ENCODE results near the gene LETM1.

The LETM1 gene

GRCh38 chr4:1806596-1807331 is 49.2 kb downstream of the LETM1 start:
- Histone ChIP-seq H3K4me1 (ENCODE audit: control insufficient read depth, insufficient read depth, low read length) (peaks cover 9% of the 10 kb centered on the region), H3K36me3 (ENCODE audit: control insufficient read depth, insufficient read depth, low read length) (no peaks in the 10 kb centered on the region), H3K9ac (ENCODE audit: low read length) (no peak overlapping the region), H3K9me3 (ENCODE audit: control insufficient read depth, low read length) (no peaks in the 10 kb centered on the region), H3K4me3 (ENCODE audit: low read length) (no peak overlapping the region), H3K27me3 (ENCODE audit: control insufficient read depth, insufficient read depth, low read length) (no peaks in the 10 kb centered on the region)

- Histone ChIP-seq H3K4me1 (ENCODE audit: control insufficient read depth, insufficient read depth, low read length) (peaks cover 9% of the 10 kb centered on the region), H3K9me3 (ENCODE audit: control insufficient read depth, low read length) (no peaks in the 10 kb centered on the region), H3K9ac (ENCODE audit: low read length) (no peak overlapping the region), H3K36me3 (ENCODE audit: control insufficient read depth, insufficient read depth, low read length) (no peaks in the 10 kb centered on the region), H3K4me3 (ENCODE audit: low read length) (no peak overlapping the region), H3K27me3 (ENCODE audit: control insufficient read depth, insufficient read depth, low read length) (no peaks in the 10 kb centered on the region)
Observed at GRCh38 chr4:1806223-1806564, 49.8 kb downstream of the LETM1 start.

- Histone ChIP-seq H3K4me1 (ENCODE audit: control insufficient read depth, insufficient read depth, low read length) (peaks cover 9% of the 10 kb centered on the region), H3K27me3 (ENCODE audit: control insufficient read depth, insufficient read depth, low read length) (no peaks in the 10 kb centered on the region), H3K36me3 (ENCODE audit: control insufficient read depth, insufficient read depth, low read length) (no peaks in the 10 kb centered on the region), H3K4me3 (ENCODE audit: low read length) (no peak overlapping the region), H3K9ac (ENCODE audit: low read length) (no peak overlapping the region), H3K9me3 (ENCODE audit: control insufficient read depth, low read length) (no peaks in the 10 kb centered on the region)
Observed at GRCh38 chr4:1805493-1806222, 50.3 kb downstream of the LETM1 start.

DNA sequence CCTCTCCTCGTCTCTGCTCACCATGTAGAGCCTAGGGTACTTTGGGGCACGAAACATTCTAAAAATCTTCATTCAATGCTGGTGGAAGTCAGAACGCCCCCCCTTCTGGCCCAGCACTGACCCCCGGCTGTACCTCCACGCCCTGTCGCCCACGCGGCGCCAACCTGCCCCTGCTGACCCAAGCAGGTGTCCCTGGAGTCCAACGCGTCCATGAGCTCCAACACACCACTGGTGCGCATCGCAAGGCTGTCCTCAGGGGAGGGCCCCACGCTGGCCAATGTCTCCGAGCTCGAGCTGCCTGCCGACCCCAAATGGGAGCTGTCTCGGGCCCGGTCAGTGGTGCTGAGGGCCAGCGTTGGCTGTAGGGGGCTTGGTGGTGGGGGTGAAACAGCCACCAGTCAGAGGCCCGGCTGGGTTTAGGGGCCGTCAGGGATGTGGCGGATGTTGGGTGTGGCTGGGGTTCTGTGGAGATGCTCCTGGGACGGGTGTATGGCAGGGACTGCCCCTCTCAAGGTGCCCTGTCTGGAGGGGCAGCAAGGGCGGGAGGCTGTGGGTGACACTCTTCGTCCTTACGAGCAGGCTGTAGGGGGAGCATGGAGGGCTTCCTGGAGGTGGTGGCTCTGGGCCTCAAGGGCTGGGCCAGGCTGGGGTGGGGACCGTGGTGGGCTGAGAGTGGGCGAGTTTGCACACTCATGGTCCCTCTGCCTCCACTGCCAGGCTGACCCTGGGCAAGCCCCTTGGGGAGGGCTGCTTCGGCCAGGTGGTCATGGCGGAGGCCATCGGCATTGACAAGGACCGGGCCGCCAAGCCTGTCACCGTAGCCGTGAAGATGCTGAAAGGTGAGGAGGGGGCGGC is 51.1 kb downstream of the LETM1 start:
- Histone ChIP-seq H3K27me3 (ENCODE audit: control insufficient read depth, insufficient read depth, low read length) (no peaks in the 10 kb centered on the region), H3K4me1 (ENCODE audit: control insufficient read depth, insufficient read depth, low read length) (peaks cover 3% of the 10 kb centered on the region)

DNA sequence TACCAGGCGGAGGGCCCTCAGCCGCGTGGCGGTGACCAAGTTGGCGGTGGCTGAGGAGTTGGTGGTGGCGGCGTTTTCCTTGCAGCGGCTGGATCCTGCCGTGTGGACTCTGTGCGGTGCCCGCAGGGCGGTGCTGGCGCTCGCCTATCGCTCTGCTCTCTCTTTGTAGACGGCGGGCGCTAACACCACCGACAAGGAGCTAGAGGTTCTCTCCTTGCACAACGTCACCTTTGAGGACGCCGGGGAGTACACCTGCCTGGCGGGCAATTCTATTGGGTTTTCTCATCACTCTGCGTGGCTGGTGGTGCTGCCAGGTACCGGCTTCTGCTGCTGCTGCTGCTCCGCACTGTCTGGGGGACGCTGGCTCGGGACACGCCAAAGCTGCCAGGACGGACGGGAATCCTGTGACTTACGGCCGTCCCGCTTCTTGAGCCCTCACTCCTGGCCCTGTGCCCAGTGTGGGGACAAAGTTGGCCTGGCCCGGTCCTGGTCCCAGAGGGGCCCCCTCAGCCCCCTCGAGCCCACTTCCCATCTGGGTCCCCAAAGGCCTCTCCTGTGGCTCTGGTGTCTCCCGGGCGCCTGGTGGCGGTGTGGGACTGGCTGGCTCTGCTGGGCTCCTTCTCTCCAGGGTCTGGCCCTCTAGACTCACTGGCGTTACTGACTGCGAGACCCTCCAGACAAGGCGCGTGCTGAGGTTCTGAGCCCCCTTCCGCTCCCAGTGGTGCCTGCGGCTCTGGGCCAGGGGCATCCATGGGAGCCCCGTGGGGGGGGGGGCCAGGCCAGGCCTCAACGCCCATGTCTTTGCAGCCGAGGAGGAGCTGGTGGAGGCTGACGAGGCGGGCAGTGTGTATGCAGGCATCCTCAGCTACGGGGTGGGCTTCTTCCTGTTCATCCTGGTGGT is 52.2 kb downstream of the LETM1 start:
- Histone ChIP-seq H3K9me3 (ENCODE audit: control insufficient read depth, low read length) (no peaks in the 10 kb centered on the region), H3K9ac (ENCODE audit: low read length) (no peak overlapping the region), H3K4me1 (ENCODE audit: control insufficient read depth, insufficient read depth, low read length) (no peaks in the 10 kb centered on the region), H3K27me3 (ENCODE audit: control insufficient read depth, insufficient read depth, low read length) (no peaks in the 10 kb centered on the region), H3K36me3 (ENCODE audit: control insufficient read depth, insufficient read depth, low read length) (no peaks in the 10 kb centered on the region), H3K4me3 (ENCODE audit: low read length) (no peak overlapping the region)

More for the DNA sequence above, 51.1 kb downstream of the LETM1 start:
- Histone ChIP-seq H3K9me3 (ENCODE audit: control insufficient read depth, low read length) (no peaks in the 10 kb centered on the region), H3K4me3 (ENCODE audit: low read length) (no peak overlapping the region), H3K9ac (ENCODE audit: low read length) (no peak overlapping the region), H3K36me3 (ENCODE audit: control insufficient read depth, insufficient read depth, low read length) (no peaks in the 10 kb centered on the region)

GRCh38 chr4:1802720-1803522 is 53.0 kb downstream of the LETM1 start:
- no peaks in the 10 kb centered on the region for H3K36me3 ChIP-seq (ENCODE audit: control insufficient read depth, insufficient read depth, low read length)
- no peaks in the 10 kb centered on the region for H3K4me1 ChIP-seq (ENCODE audit: control insufficient read depth, insufficient read depth, low read length)
- H3K27me3 ChIP-seq (ENCODE audit: control insufficient read depth, insufficient read depth, low read length) = no peaks in the 10 kb centered on the region
- no peak overlapping the region for H3K9ac ChIP-seq (ENCODE audit: low read length)
- no peak overlapping the region for H3K4me3 ChIP-seq (ENCODE audit: low read length)
- no peaks in the 10 kb centered on the region for H3K9me3 ChIP-seq (ENCODE audit: control insufficient read depth, low read length)

GRCh38 chr4:1802151-1802715 is 53.7 kb downstream of the LETM1 start:
- H3K36me3 ChIP-seq (ENCODE audit: control insufficient read depth, insufficient read depth, low read length) = no peaks in the 10 kb centered on the region
- no peak overlapping the region for H3K9ac ChIP-seq (ENCODE audit: low read length)
- no peaks in the 10 kb centered on the region for H3K4me1 ChIP-seq (ENCODE audit: control insufficient read depth, insufficient read depth, low read length)
- no peaks in the 10 kb centered on the region for H3K9me3 ChIP-seq (ENCODE audit: control insufficient read depth, low read length)
- peaks cover 3% of the 10 kb centered on the region for H3K27me3 ChIP-seq (ENCODE audit: control insufficient read depth, insufficient read depth, low read length)
- H3K4me3 ChIP-seq (ENCODE audit: low read length) = no peak overlapping the region

- Histone ChIP-seq H3K9ac (ENCODE audit: low read length) (no peak overlapping the region), H3K27me3 (ENCODE audit: control insufficient read depth, insufficient read depth, low read length) (peaks cover 9% of the 10 kb centered on the region), H3K4me1 (ENCODE audit: control insufficient read depth, insufficient read depth, low read length) (peaks cover 6% of the 10 kb centered on the region), H3K4me3 (ENCODE audit: low read length) (no peak overlapping the region), H3K9me3 (ENCODE audit: control insufficient read depth, low read length) (no peaks in the 10 kb centered on the region), H3K36me3 (ENCODE audit: control insufficient read depth, insufficient read depth, low read length) (no peaks in the 10 kb centered on the region)
Observed at GRCh38 chr4:1801286-1801958, 54.5 kb downstream of the LETM1 start.

DNA sequence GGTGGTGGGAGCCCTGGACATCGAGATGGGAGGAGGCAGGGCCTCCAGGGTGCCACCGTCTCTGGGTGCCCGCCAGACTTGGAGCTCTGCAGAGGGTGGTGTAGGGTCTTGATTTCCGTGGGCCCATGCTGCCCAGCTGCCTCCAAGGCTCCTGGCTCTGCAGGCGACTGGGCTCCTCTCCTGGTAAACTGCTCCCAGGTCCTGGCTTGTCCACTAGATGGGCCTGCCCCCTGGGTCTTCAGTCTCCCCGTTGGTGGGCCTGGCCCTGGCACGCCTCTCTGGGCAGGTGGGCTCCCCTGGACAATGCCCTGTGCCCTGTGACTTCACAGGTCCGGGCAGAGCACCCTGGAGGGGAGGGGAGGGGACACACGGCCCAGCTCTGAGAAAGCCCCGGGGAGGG is 55.2 kb downstream of the LETM1 start:
- H3K27me3 ChIP-seq (ENCODE audit: control insufficient read depth, insufficient read depth, low read length) = peaks cover 15% of the 10 kb centered on the region
- peaks cover 12% of the 10 kb centered on the region for H3K4me1 ChIP-seq (ENCODE audit: control insufficient read depth, insufficient read depth, low read length)
- H3K9me3 ChIP-seq (ENCODE audit: control insufficient read depth, low read length) = no peaks in the 10 kb centered on the region
- H3K9ac ChIP-seq (ENCODE audit: low read length) = no peak overlapping the region
- no peaks in the 10 kb centered on the region for H3K36me3 ChIP-seq (ENCODE audit: control insufficient read depth, insufficient read depth, low read length)
- no peak overlapping the region for H3K4me3 ChIP-seq (ENCODE audit: low read length)
